ENCODE results near the gene MSX2. TPM values are rescaled to one million over a fixed set of nuclear protein-coding genes. Genes with fewer than 3 reads are reported as not detected.

MSX2 gene
- total RNA-seq, 1 donor from 2014 or later: not detected

DNA sequence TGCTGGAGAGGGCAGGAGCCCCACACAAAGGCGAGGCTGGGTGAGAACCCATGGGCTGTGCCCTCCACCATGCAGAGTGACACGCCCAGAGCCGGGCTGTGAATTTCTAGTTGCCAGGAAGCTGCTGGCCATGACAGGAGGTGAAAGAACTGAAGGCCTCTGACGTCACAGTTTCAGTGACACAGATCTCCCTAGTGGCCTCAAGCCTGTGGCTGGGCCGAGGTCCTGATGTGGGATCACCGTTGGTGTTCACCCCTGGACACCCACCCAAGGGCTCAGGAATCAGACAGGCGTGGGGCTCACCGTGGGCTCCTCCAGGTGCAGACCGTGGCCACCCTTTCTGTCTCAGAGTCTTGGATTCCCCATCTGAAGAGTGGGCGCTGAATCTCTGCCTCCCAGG lies 39.9 kb downstream of the MSX2 start:
- no peaks in the 10 kb centered on the region for H3K36me3 ChIP-seq (ENCODE audit: control insufficient read depth, insufficient read depth, low read length)
- TF ChIP-seq, protein P1, sequence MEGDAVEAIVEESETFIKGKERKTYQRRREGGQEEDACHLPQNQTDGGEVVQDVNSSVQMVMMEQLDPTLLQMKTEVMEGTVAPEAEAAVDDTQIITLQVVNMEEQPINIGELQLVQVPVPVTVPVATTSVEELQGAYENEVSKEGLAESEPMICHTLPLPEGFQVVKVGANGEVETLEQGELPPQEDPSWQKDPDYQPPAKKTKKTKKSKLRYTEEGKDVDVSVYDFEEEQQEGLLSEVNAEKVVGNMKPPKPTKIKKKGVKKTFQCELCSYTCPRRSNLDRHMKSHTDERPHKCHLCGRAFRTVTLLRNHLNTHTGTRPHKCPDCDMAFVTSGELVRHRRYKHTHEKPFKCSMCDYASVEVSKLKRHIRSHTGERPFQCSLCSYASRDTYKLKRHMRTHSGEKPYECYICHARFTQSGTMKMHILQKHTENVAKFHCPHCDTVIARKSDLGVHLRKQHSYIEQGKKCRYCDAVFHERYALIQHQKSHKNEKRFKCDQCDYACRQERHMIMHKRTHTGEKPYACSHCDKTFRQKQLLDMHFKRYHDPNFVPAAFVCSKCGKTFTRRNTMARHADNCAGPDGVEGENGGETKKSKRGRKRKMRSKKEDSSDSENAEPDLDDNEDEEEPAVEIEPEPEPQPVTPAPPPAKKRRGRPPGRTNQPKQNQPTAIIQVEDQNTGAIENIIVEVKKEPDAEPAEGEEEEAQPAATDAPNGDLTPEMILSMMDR (IDR thresholded peaks at IDR 0.05; ENCODE audit: insufficient read depth, low read length, severe bottlenecking): no peak
- no peak for FAIRE-seq
- H3K27me3 ChIP-seq (ENCODE audit: control insufficient read depth, insufficient read depth, low read length): no peaks in the 10 kb centered on the region
- no peak for DNase-seq (ENCODE audit: low read depth)
- no peak overlapping the region for H3K4me3 ChIP-seq (ENCODE audit: low read depth, low read length)

DNA sequence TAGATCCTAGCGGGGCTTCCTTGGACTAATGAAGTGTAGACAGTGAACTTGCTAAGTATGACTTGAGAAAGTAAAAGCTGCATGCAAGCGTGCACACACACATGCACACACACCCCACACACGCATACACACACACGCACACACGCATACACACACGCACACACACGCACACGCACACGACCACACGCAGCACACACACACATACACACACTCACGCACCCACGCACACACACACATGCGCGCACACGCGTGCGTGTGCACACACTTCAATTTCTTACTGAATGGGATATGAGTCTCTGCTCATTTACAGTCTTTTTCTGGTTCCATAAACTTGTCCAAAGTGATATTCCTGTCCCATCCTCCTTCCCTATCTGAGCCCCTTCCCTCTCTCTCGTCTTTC lies 41.2 kb downstream of the MSX2 start:
- no peak for FAIRE-seq

DNA sequence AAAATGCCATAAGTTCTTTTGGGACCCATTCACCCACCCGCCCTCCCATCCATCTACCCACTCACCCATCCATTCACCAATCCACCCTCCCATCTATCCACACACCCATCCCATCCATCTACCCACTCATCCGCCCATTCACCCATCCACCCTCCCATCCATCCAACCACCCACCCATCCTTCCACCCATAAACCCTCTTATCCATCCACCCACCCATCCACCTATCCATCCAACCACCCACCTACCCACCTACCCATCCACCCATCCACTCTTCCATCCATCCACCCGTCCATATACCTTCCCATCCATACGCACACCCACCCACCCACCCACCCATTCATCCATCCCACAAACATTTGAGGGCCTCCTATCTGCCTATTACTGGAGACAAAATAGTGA lies 43.3 kb downstream of the MSX2 start:
- H3K27me3 ChIP-seq (ENCODE audit: control insufficient read depth, insufficient read depth, low read length): no peaks in the 10 kb centered on the region
- DNase-seq (ENCODE audit: low read depth) (no peak), FAIRE-seq (no peak)
- TF ChIP-seq, protein P1 (IDR thresholded peaks at IDR 0.05; ENCODE audit: insufficient read depth, low read length, severe bottlenecking): no peak
- no peaks in the 10 kb centered on the region for H3K36me3 ChIP-seq (ENCODE audit: control insufficient read depth, insufficient read depth, low read length)
- no peak overlapping the region for H3K4me3 ChIP-seq (ENCODE audit: low read depth, low read length)

More for the DNA sequence above, 41.2 kb downstream of the MSX2 start:
- Histone ChIP-seq H3K36me3 (ENCODE audit: control insufficient read depth, insufficient read depth, low read length) (no peaks in the 10 kb centered on the region), H3K27me3 (ENCODE audit: control insufficient read depth, insufficient read depth, low read length) (no peaks in the 10 kb centered on the region), H3K4me3 (ENCODE audit: low read depth, low read length) (no peak overlapping the region)
- TF ChIP-seq, protein P1 (IDR thresholded peaks at IDR 0.05; ENCODE audit: insufficient read depth, low read length, severe bottlenecking): no peak
- DNase-seq (ENCODE audit: low read depth): no peak

DNA sequence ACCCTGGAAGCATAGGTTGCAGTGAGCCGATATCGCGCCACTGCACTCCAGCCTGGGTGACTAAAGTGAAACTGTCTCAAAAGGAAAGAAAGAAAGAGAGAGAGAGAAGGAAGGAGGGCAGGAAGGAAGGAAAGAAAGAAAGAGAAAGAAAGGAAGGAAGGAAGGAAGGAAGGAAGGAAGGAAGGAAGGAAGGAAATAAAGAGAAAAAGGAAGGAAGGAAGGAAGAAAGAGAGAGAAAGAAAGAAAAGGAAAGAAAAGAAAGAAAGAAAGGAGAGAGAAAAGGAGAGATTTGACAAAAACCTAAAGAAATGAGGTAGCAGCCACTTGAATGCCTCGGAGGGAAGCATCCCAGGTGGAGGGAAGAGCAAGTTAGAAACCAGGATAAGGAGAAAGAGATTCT lies 44.6 kb downstream of the MSX2 start:
- Histone ChIP-seq H3K27me3 (ENCODE audit: control insufficient read depth, insufficient read depth, low read length) (no peaks in the 10 kb centered on the region), H3K4me3 (ENCODE audit: low read depth, low read length) (no peak overlapping the region), H3K36me3 (ENCODE audit: control insufficient read depth, insufficient read depth, low read length) (no peaks in the 10 kb centered on the region)
- DNase-seq (ENCODE audit: low read depth) (no peak), FAIRE-seq (no peak)
- TF ChIP-seq, protein P1 (IDR thresholded peaks at IDR 0.05; ENCODE audit: insufficient read depth, low read length, severe bottlenecking): no peak

DNA sequence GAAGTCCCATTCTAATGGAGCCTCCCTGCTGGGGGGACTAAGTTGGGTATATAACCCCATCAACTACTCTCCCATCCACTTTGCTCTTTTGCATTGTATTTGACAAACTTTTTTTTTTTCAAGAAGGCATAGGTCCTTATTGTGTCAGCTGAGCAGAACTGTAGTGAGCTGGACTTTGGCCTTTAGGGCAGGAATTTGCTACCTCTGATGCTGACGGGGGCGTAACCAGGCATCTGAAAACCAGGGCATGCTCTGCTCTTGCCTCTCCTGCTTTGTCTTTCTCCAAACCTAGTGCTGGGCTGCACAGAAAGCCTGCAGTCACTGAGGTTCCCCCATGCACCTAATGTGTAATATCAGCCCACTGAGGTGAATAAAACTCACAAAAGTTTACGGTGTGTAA lies 49.0 kb downstream of the MSX2 start:
- H3K27me3 ChIP-seq (ENCODE audit: control insufficient read depth, insufficient read depth, low read length): no peaks in the 10 kb centered on the region
- H3K36me3 ChIP-seq (ENCODE audit: control insufficient read depth, insufficient read depth, low read length): no peaks in the 10 kb centered on the region
- FAIRE-seq (no peak), DNase-seq (ENCODE audit: low read depth) (no peak)
- TF ChIP-seq, protein P1 (IDR thresholded peaks at IDR 0.05; ENCODE audit: insufficient read depth, low read length, severe bottlenecking): no peak
- H3K4me3 ChIP-seq (ENCODE audit: low read depth, low read length): no peak overlapping the region

DNA sequence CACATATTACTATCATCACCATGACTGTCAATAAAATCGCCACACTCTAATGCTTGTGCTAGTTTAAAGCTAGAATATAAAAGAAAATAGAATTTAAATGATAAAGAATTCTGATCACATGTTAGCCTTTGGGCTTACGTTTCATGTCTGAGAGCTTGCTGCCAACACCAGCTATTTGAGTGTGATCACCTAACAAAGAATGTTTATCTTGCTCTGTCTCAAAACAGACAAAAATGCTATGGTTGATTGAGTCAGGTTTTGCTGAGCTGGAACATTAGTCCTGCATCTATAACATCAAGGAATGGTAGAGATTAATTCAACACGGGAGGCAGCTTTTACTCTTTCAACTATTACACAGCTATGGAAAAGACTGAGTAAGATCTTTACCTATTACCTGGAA lies 50.7 kb downstream of the MSX2 start:
- DNase-seq (ENCODE audit: low read depth) (no peak), FAIRE-seq (no peak)
- Histone ChIP-seq H3K4me3 (ENCODE audit: low read depth, low read length) (no peak overlapping the region), H3K36me3 (ENCODE audit: control insufficient read depth, insufficient read depth, low read length) (no peaks in the 10 kb centered on the region), H3K27me3 (ENCODE audit: control insufficient read depth, insufficient read depth, low read length) (no peaks in the 10 kb centered on the region)
- TF ChIP-seq, protein P1 (IDR thresholded peaks at IDR 0.05; ENCODE audit: insufficient read depth, low read length, severe bottlenecking): no peak
